Stimulated activated CD4-positive, alpha-beta T cell treated with anti-CD3 and anti-CD28 coated beads, TNF-alpha, amount 100 ng/mL, for 24 hours (primary cell): ENCODE data around the gene NRIP3.

ENCODE experiments used
- DNase-seq, 3 experiments: peaks; one replicate each; pipeline ENCODE4 v3.0.0-alpha.2; 2020; ENCODE audit warnings: low read depth in 3 of 3

NRIP3 gene

GRCh38 chr11:8932564-8933180, 71.1 kb downstream of the NRIP3 start, which contains the start of gene C11orf16:
TSS of gene C11orf16 (minus strand) at chr11:8932947. CDS start at chr11:8932308, 639 bp downstream.
- DNase-seq, result no peak
